Activated CD8-positive, alpha-beta T cell treated with anti-CD3 and anti-CD28 coated beads for 36 hours (primary cell): ENCODE results near the gene PLD1. TPM values are rescaled to one million over a fixed set of nuclear protein-coding genes. Genes with fewer than 3 reads are reported as not detected.

Experiments used
- ATAC-seq: fragments of 200-7000 bp; cut with Tn5 transposase; one replicate; pipeline ENCODE4 v1.10.0; 2021; ENCODE audit warnings: mild to moderate bottlenecking, moderate library complexity
- CTCF ChIA-PET: fragments of 350-600 bp; sonication (Branson Sonifier 250); formaldehyde crosslinking; loops from one replicate; lab custom pipeline; 2021; ENCODE audit warnings: antibody characterized with exemption; lab: Charles Lee
- POLR2A ChIA-PET: fragments of 350-600 bp; sonication (Branson Sonifier 250); formaldehyde crosslinking; loops from one replicate; lab custom pipeline; 2021; ENCODE audit warnings: antibody characterized with exemption; lab: Charles Lee
- DNase-seq: peaks from one replicate; pipeline ENCODE4 v3.0.0-alpha.2; 2020
- H3K27ac Mint-ChIP-seq: one replicate; pipeline ENCODE4 v1.8.0; 2021; ENCODE audit warnings: mild to moderate bottlenecking, mixed read lengths
- H3K27me3 Mint-ChIP-seq: one replicate; pipeline ENCODE4 v1.8.0; 2021; ENCODE audit warnings: mixed read lengths
- H3K36me3 Mint-ChIP-seq: one replicate; pipeline ENCODE4 v1.8.0; 2021; ENCODE audit warnings: low read depth, mixed read lengths
- H3K4me1 Mint-ChIP-seq: one replicate; pipeline ENCODE4 v1.8.0; 2021; ENCODE audit warnings: low read depth, mixed read lengths
- H3K4me3 Mint-ChIP-seq: one replicate; pipeline ENCODE4 v1.8.0; 2021; ENCODE audit warnings: mild to moderate bottlenecking, moderate library complexity, mixed read lengths
- H3K9me3 Mint-ChIP-seq: one replicate; pipeline ENCODE4 v1.8.0; 2021; ENCODE audit warnings: mixed read lengths
- intact Hi-C: fragments of 100-400 bp; cut with micrococcal nuclease; formaldehyde crosslinking; loops from one replicate; pipeline ENCODE4 v1.10.0; 2022
- total RNA-seq, 2 experiments: library from RNA; stranded (reverse); gene quantifications; one replicate each; pipeline ENCODE4 v1.2.3, GENCODE V29; 2021
- TF ChIP-seq, protein P1 (sequence below): fragments of 200-600 bp; IDR thresholded peaks from one replicate; pipeline ENCODE4 v1.8.0; 2022; ENCODE audit warnings: antibody characterized with exemption, mild to moderate bottlenecking

The PLD1 gene
- total RNA-seq, 2 experiments from 2014 or later = 0.86 to 1.2 TPM

- Mint-ChIP-seq H3K4me3 (no peak overlapping the region), H3K27me3 (no peaks in the 10 kb centered on the region), H3K36me3 (no peaks in the 10 kb centered on the region), H3K4me1 (no peaks in the 10 kb centered on the region), H3K9me3 (no peaks in the 10 kb centered on the region), H3K27ac (no peak overlapping the region)
- intact Hi-C loops = no loop called here
- no peak for ATAC-seq
- POLR2A ChIA-PET = no interaction called here
- TF ChIP-seq, protein P1, sequence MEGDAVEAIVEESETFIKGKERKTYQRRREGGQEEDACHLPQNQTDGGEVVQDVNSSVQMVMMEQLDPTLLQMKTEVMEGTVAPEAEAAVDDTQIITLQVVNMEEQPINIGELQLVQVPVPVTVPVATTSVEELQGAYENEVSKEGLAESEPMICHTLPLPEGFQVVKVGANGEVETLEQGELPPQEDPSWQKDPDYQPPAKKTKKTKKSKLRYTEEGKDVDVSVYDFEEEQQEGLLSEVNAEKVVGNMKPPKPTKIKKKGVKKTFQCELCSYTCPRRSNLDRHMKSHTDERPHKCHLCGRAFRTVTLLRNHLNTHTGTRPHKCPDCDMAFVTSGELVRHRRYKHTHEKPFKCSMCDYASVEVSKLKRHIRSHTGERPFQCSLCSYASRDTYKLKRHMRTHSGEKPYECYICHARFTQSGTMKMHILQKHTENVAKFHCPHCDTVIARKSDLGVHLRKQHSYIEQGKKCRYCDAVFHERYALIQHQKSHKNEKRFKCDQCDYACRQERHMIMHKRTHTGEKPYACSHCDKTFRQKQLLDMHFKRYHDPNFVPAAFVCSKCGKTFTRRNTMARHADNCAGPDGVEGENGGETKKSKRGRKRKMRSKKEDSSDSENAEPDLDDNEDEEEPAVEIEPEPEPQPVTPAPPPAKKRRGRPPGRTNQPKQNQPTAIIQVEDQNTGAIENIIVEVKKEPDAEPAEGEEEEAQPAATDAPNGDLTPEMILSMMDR = no peak
- CTCF ChIA-PET = interaction anchor here (1.0 kb wide), 1 partner anchor 11 kb away, joined by 4 read pairs; no protein-coding TSS in a partner anchor
- no peak for DNase-seq
These were observed 27.2 kb downstream of the PLD1 start for GRCh38 chr3:171783086-171783485.

GRCh38 chr3:171782617-171783016 is 27.7 kb downstream of the PLD1 start:
- H3K27me3 Mint-ChIP-seq = no peaks in the 10 kb centered on the region
- H3K27ac Mint-ChIP-seq = no peak overlapping the region
- CTCF ChIA-PET = no interaction called here
- POLR2A ChIA-PET = no interaction called here
- no peak overlapping the region for H3K4me3 Mint-ChIP-seq
- DNase-seq (no peak), ATAC-seq (no peak)
- H3K4me1 Mint-ChIP-seq = no peaks in the 10 kb centered on the region
- intact Hi-C loops = no loop called here
- H3K36me3 Mint-ChIP-seq = no peaks in the 10 kb centered on the region
- H3K9me3 Mint-ChIP-seq = no peaks in the 10 kb centered on the region
- TF ChIP-seq, protein P1 = no peak

DNA sequence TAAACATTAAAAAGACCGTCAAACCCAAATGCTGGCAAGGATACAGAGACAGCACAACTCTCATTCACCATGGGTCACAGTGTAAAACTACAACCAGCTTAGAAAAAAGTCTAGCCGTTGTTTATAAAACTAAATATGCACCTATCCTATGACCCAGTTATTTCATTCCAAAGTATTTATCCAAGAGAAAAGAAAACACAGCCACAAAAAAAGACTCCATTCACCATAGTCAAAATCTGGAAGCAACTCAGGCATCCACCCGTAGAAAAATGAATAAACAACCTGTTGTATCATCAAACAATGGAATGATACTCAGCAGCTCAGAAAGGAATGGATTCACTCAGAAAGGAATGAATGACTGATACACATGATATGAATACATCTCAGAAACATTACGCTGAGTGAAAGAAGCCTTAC is 28.6 kb downstream of the PLD1 start:
- H3K27ac Mint-ChIP-seq = no peak overlapping the region
- H3K4me3 Mint-ChIP-seq = no peak overlapping the region
- POLR2A ChIA-PET = no interaction called here
- no peaks in the 10 kb centered on the region for H3K4me1 Mint-ChIP-seq
- H3K36me3 Mint-ChIP-seq = no peaks in the 10 kb centered on the region
- intact Hi-C loops = no loop called here
- CTCF ChIA-PET = interaction anchor here (1.7 kb wide), 1 partner anchor 9 kb away, joined by 4 read pairs; no protein-coding TSS in a partner anchor
- H3K9me3 Mint-ChIP-seq = no peaks in the 10 kb centered on the region
- no peaks in the 10 kb centered on the region for H3K27me3 Mint-ChIP-seq
- DNase-seq = no peak
- TF ChIP-seq, protein P1 = no peak
- ATAC-seq = no peak

DNA sequence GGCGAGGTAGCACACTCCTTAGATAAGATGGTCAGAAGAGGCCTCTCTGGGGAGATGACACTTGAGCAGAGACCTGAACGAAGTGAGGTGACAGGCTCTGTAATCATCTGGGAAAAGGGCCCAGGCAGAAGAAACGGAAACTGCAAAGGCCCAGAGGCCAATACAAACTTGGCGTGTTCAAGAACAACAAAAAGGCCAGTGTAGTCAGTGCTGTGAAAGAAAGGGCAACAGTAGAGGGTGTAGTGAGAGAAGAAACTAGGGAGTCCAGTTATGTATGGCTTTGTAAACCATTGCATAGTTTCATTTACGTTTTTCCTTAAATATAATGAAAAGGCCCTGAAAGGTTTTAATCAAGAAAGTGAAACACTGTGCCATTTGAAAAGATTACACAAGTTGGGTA is 31.8 kb downstream of the PLD1 start:
- Mint-ChIP-seq H3K27ac (no peak overlapping the region), H3K4me1 (no peaks in the 10 kb centered on the region), H3K27me3 (no peaks in the 10 kb centered on the region), H3K9me3 (no peaks in the 10 kb centered on the region), H3K36me3 (no peaks in the 10 kb centered on the region), H3K4me3 (no peak overlapping the region)
- POLR2A ChIA-PET = no interaction called here
- no peak for ATAC-seq
- CTCF ChIA-PET = no interaction called here
- intact Hi-C loops = no loop called here
- no peak for DNase-seq
- TF ChIP-seq, protein P1 = no peak

DNA sequence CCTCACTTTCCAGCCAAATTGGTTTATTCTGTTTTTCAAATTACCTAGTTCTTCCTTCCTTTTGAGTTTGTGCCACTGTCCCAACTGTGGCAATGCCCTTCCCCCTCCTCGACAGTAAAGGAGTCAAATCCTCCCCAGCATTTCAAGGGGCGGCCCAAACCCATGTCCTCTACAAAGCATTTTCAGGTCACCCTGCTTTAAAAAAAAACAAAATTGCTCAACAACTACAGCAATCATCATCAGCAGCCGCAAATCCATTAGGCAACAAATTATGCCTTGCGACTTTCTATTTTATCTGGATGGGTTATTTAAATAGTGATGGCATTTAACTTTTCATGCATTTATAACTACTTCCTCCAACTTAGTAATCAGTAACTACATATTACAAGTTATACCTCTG is 32.7 kb downstream of the PLD1 start:
- no peaks in the 10 kb centered on the region for H3K36me3 Mint-ChIP-seq
- H3K27ac Mint-ChIP-seq = no peak overlapping the region
- TF ChIP-seq, protein P1 = no peak
- ATAC-seq (no peak), DNase-seq (no peak)
- no peaks in the 10 kb centered on the region for H3K4me1 Mint-ChIP-seq
- no peaks in the 10 kb centered on the region for H3K9me3 Mint-ChIP-seq
- H3K27me3 Mint-ChIP-seq = no peaks in the 10 kb centered on the region
- H3K4me3 Mint-ChIP-seq = no peak overlapping the region
- intact Hi-C loops = no loop called here
- ChIA-PET CTCF (interaction anchor here (0.7 kb wide), 1 partner anchor 74 kb away, joined by 3 read pairs; no protein-coding TSS in a partner anchor), POLR2A (no interaction called here)
